ENCODE measurements around the gene MTCL3.

MTCL3 gene

DNA sequence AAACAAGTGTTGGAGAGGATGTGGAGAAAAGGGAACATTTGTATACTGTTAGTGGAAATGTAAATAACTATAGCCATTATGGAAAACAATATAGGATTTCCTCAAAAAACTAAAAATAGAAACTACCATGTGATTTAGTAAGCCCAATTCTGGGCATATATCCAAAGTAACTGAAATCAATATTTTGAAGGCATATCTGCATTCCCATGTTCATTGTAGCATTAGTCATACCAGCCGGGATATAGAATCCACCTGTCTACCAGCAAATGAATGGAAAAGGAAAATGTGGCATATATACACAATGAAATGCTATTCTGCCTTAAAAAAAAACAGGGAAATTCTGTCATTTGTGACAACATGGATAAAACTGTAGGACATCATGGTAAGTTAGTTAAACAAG lies 42.5 kb upstream of the MTCL3 start:
- Mint-ChIP-seq H3K4me3 (no peak overlapping the region), H3K27me3 (ENCODE audit: low read depth) (peaks cover 7% of the 10 kb centered on the region), H3K4me1 (no peaks in the 10 kb centered on the region), H3K27ac (no peak overlapping the region), H3K9me3 (peaks cover 6% of the 10 kb centered on the region), H3K36me3 (no peaks in the 10 kb centered on the region)
- no peak for DNase-seq (ENCODE audit: low spot score in 2 of 2, unreplicated experiment in 2 of 2)
- TF ChIP-seq CTCF (IDR thresholded peaks at IDR 0.05; ENCODE audit: unreplicated experiment), result no peak

- H3K4me3 Mint-ChIP-seq, result no peak overlapping the region
- peaks cover 2% of the 10 kb centered on the region for H3K4me1 Mint-ChIP-seq
- H3K27me3 Mint-ChIP-seq (ENCODE audit: low read depth), result peaks cover 5% of the 10 kb centered on the region
- H3K27ac Mint-ChIP-seq, result no peak overlapping the region
- DNase-seq (ENCODE audit: low spot score in 2 of 2, unreplicated experiment in 2 of 2), result no peak
- H3K36me3 Mint-ChIP-seq, result no peaks in the 10 kb centered on the region
- H3K9me3 Mint-ChIP-seq, result no peaks in the 10 kb centered on the region
- no peak for TF ChIP-seq CTCF (IDR thresholded peaks at IDR 0.05; ENCODE audit: unreplicated experiment)
Observed at GRCh38 chr6:127554435-127555006, 35.4 kb upstream of the MTCL3 start.

- TF ChIP-seq CTCF (IDR thresholded peaks at IDR 0.05; ENCODE audit: unreplicated experiment), result no peak
- Mint-ChIP-seq H3K4me3 (no peak overlapping the region), H3K36me3 (no peaks in the 10 kb centered on the region), H3K27ac (no peak overlapping the region), H3K4me1 (peaks cover 2% of the 10 kb centered on the region), H3K9me3 (no peaks in the 10 kb centered on the region), H3K27me3 (ENCODE audit: low read depth) (peaks cover 12% of the 10 kb centered on the region)
- DNase-seq (ENCODE audit: low spot score in 2 of 2, unreplicated experiment in 2 of 2), result no peak
Observed at GRCh38 chr6:127550403-127550802, 31.3 kb upstream of the MTCL3 start.

GRCh38 chr6:127547904-127548649 lies 28.9 kb upstream of the MTCL3 start:
- Mint-ChIP-seq H3K4me1 (peaks cover 2% of the 10 kb centered on the region), H3K27ac (no peak overlapping the region), H3K9me3 (no peaks in the 10 kb centered on the region), H3K27me3 (ENCODE audit: low read depth) (peaks cover 15% of the 10 kb centered on the region), H3K4me3 (no peak overlapping the region), H3K36me3 (no peaks in the 10 kb centered on the region)
- TF ChIP-seq CTCF (IDR thresholded peaks at IDR 0.05; ENCODE audit: unreplicated experiment), result peak; percentile 33
- DNase-seq (ENCODE audit: low spot score in 2 of 2, unreplicated experiment in 2 of 2), result no peak

DNA sequence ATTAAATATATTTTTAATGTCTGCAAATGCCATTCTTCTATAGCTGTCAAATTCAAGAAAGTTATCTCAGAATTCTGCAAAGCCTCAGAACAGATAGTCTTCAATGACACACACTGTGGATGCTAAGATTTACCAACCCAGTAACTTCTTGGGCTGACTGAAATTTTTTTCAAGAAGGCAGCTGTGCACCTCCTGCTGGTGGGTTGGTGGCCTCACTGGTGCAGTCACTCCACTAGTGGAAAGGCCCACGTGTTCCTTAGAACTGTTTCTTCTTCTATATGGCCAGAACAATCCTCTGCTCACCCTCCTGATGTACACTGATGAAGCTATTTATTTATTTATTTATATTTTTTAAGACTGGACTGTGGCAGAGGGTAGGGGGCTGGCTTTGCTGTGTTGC lies 28.1 kb upstream of the MTCL3 start:
- H3K4me1 Mint-ChIP-seq, result peaks cover 2% of the 10 kb centered on the region
- no peak for TF ChIP-seq CTCF (IDR thresholded peaks at IDR 0.05; ENCODE audit: unreplicated experiment)
- H3K27ac Mint-ChIP-seq, result no peak overlapping the region
- H3K27me3 Mint-ChIP-seq (ENCODE audit: low read depth), result peaks cover 15% of the 10 kb centered on the region
- H3K4me3 Mint-ChIP-seq, result no peak overlapping the region
- no peak for DNase-seq (ENCODE audit: low spot score in 2 of 2, unreplicated experiment in 2 of 2)
- no peaks in the 10 kb centered on the region for H3K36me3 Mint-ChIP-seq
- H3K9me3 Mint-ChIP-seq, result no peaks in the 10 kb centered on the region

All from mesothelial cell of epicardium (in vitro differentiated cells).